Fibroblast of peridontal ligament (primary cell): ENCODE measurements around the gene SBF2.

Source experiments
- DNase-seq: peaks from one replicate; pipeline ENCODE4 v3.0.0-alpha.2; 2010; ENCODE audit errors: extremely low read depth

The SBF2 gene

GRCh38 chr11:9776203-9776602 is 517.8 kb downstream of the SBF2 start:
- no peak for DNase-seq

GRCh38 chr11:9775398-9775779 is 518.6 kb downstream of the SBF2 start:
- no peak for DNase-seq

GRCh38 chr11:9774591-9775397 is 519.2 kb downstream of the SBF2 start:
- peak; percentile 97 for DNase-seq

DNA sequence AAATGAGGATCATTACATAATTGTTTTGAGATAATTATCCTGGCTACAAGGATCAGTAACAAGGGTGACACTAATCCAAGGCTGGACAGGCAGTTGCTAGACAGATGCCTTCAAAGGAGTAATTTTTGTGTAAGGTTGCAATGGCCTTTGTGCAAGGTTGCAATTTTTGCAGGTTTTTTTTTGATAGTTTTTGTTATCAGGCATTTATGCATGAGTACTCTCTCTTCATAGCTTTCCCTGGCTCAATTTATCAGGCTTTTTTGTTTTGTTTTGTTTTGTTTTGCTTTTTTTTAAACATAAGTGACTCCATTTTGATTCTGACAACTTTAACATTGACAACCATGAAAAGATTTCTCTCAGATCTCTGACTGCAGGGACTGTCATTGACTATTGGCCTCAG is 519.9 kb downstream of the SBF2 start:
- no peak for DNase-seq

DNA sequence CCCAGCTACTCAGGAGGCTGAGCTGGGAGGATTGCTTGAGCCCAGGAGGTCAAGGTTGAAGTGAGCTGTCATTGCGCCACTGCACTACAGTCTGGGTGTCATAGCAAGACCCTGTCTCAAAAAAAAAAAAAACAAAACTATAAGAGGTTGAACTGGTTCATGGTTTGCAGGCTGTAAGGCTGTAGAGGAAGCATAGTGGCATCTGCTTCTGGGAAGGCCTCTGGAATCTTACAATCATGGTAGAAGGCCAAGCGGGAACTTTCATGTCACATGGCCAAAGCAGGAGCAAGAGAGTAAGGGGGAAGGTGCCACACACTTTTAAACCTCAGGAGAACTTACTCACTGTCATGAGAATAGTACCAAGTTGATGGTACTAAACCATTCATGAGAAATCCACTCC is 520.5 kb downstream of the SBF2 start:
- no peak for DNase-seq

GRCh38 chr11:9772218-9772617 is 521.8 kb downstream of the SBF2 start:
- DNase-seq, result no peak

- DNase-seq, result no peak
Measured at GRCh38 chr11:9771071-9771511, 522.9 kb downstream of the SBF2 start.

GRCh38 chr11:9769621-9770020 is 524.4 kb downstream of the SBF2 start:
- DNase-seq, result no peak

DNA sequence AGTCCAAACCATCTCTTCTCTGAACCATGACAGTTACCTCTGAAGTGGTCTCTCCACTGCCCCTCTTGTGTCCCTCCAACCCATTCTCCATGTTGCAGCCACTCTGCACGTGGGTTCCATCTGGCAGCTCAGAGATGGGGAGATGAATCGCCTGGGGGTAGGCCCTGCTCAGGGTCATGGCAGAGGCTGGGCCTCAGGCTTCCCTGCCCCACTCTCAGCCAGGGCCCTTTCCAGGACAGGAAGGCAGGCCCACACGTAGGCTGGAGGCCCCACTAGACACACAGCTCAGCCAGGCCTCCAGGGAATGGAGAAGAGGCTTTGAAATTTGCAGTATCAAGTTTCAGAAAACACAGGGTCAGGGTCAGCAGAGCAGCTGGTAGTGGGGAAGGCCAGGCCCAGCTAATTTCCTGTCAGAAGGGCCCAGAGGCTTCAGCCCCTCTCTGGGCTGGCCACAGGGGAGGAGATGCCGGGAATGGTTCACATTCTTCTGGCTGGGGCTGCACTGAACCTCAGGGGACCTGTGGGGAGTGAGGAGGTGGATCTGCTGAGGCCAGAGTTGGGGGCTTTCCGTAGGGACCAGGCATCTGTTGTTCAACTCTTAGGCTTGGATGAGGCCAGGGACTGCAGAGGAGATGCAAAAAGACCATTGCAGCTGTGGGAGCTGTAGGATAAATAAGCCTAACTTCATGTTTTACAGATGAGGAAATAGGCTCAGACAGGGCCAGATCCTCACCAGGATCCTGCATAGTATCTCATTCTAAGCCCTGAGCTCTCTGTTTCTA is 528.5 kb downstream of the SBF2 start:
- peak; percentile 98 for DNase-seq

GRCh38 chr11:9763301-9763700 is 530.7 kb downstream of the SBF2 start:
- no peak for DNase-seq

DNA sequence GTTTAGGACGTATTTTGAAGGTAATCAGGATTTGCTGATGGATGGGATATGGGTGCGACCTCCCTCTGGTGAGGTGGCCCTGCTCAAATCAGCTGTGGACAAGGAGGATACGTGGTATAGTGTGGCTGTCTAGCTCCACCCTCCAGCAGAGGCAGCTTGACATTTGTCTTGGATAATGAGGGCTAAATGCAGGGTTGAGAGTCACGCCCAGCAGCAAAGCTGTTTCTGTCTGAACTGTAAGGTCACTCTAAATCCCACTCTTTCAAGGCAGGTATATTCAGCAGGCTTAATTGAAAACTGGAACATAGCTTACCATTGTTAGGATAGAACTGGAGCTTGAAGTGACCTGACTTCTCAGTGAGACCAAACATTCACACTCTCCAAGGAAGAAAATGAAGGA is 531.5 kb downstream of the SBF2 start:
- DNase-seq, result no peak

DNA sequence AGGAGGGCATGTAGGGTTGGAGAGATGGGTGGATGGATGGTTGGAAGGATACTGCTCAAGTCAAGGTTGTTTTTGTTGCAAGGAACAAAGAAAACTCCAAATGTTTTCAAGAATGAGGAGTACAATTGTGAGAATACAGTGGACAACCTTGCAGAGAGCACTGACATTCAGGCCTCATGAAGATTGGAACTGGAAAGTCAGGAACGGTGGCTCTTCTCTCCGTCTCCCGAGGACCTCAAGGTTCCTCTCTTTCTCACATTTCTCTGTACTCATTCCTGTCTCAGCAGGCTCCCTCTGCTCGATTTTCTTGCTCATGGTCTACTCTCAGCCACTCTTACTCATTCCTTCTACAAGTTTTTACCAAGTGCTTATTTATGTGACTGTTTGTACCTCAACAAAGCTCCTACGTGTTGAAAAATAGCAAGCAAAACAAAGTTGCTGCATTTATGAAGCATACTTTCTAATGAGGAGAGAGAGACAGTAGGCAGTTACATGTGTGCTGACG is 532.5 kb downstream of the SBF2 start:
- DNase-seq, result no peak

- peak; percentile 98 for DNase-seq
Measured at GRCh38 chr11:9760193-9760575, 533.8 kb downstream of the SBF2 start.

- peak; percentile 94 for DNase-seq
Measured at GRCh38 chr11:9759519-9760192, 534.4 kb downstream of the SBF2 start.

DNA sequence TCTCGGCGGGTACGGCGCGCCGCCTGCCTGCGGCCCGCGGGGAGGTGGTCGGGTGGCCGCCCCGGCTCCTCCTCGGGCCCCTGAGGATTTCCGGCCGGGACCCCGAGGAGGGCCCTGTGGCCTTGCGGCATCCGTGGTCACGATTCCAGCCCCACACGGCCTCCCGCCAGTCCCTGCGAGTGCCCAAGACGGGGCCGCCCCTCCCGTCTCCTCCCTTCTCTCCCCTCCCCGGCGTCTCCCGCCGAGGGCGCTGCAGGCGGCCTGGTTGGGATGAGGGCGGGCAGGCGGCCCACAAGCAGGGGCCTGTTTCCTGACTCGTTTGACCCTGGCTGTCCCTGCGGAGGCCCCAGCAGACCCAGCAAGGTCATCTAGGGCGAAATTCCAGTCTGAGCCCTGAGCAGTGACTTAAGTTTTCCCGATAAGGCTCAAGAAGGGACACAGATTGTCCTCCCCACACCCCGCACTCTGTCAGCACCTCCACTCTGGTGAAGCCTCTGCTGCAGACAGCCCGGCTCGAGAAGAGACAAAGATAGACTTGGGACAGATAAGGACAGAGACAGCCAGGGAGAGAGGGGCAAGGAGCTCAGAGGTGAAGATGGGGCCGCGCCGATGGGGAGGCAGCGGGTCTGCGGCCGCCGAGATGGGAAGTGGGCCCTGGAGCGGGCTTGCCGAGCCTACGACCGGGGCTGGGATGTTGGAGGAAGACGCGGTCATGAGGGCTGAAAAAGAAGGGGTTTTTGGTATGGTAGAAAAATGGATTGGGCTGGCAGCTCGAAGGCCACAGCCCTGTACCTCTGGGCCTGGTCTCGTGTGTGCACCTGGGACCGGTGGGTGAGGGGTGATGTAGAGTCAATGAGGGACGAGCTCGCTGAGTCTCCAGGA is 535.1 kb downstream of the SBF2 start:
- DNase-seq, result peak; percentile 66

DNA sequence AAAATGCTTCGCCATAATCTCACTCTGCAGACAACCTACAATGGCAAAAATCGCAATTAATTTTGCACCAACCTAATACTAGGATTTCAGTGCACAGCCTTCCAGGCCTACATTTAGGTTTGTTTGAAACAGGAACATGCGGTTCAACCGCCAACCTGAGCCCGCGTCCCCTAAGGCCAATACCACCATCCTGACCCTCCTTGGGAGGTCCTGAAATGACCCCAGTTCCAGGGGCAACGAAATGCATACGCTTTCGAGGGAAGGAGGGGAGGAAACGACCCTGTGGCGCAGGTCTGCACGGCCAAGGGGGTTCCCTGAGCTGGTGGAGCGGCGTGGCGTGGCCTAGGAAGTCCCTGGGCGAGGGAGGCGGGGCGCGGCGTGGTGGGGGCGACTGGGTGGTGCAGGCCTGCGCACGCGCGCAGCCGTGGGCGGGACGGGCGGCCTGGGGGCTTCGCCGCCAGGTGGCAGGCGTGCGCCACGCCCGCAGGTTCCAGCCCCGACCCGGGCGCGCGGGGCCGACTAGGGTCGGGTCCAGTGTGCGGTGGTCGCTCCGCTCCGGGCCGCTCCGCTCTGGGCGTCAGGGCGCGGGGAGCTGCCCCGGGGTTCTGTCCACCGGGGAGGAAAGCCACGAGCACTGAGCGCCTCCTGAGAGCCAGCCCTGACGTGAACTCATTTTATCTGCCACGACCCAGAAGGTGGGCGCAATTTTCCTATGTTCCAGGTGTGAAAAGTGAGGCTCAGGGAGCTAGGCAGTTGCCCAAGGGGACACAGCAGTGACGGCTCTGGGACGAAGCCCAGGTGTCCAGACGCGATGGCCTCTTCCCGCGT is 536.0 kb downstream of the SBF2 start:
- DNase-seq, result peak; percentile 63

DNA sequence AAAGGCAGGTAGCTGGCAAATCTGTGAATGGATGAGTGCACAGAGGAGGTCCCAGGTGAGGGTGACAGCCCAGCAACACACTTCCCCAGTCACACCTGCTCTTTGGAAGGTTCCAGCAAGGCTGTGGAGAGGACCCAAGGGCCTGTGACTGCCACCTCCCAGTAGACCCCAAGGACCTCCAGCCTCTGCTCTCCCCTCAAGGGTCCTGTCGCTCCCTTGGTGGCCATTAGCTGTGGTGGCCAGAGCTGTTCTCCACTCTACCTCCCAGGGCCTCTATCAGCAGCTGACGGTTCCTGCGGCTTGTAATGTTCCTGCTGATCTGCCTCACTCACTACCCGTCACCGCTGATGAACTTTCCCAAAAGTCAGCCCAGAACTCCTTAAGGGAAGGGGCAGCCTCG is 537.1 kb downstream of the SBF2 start:
- DNase-seq, result no peak

DNA sequence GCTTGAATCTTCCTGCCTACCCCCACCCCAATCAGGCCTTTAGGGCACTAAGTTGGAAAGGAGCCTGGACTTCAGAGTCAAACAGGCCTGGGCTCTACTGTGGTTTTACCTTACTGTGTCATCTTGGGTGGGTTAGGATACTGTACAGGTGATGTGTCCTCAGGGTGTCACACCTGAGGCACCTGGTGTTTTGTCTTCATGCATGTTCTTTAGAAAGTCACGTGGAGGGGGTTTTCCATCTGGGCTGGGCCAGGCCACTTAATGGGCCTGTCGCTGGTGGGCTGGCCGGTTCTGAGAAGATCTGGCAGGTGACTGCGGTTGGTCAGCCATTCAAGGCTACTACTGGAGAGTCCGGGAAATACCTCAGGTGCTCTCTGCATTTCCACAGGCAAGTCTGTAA is 537.6 kb downstream of the SBF2 start:
- DNase-seq, result no peak

DNA sequence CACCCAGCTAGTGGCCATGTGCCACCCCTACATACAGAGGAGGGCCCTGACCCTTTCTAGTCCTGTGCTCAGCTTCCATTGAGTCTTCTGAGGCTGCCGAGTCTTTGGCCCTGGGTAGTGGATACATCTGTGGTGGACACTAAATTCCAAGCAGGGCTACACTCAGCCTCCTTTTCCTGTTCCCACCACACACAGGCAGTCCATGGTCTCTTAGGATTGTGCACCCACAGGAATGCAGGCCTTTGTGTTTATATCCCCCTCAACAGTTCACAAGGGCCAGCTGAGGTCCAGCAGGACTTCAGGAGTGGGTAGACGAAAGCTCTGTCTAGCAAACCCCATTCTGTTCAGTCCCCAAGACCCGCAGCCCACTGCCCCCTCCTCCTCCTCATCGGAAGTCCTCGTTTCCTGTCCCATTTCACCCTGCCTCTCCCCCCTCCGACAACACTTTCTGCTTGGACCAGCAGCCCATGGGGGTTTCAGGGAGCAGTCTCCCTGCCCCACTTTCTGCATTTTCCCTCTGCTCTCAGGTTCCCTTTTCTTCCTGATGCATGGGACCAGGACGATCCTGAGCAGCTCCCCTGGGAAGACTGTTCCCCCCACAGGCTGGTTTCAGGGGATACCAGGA is 538.3 kb downstream of the SBF2 start:
- DNase-seq, result peak; percentile 66

DNA sequence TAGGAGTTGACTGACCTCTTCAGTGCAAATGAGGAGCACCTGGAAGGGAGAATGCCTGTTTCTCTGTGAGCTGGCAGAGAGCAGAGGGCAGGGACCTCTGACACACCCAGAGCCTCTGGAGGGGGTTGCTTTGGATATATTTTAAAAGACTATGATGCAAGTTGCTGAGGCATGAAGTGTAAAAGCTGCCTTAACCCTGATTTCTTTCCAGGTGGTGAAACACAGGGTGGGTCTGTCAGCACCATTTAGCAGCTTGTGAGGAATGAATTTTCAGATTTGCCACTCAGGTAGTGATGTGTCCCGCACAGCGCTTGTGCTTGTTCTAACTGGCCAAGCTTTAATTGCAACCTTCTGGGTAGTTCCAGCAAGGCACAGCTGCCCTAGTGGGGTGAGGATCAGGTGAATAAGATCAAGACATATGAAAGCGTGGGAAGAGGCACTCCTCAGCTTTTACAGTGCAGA is 540.0 kb downstream of the SBF2 start:
- DNase-seq, result peak; percentile 26
